Measurements from ENCODE around the gene TMEM26.

- no peak for TF ChIP-seq CTCF (IDR thresholded peaks at IDR 0.05)
- TF ChIP-seq POLR2A (IDR thresholded peaks at IDR 0.05) = no peak
Observed at GRCh38 chr10:61363006-61363405, 90.2 kb downstream of the TMEM26 start.
